ENCODE measurements around the gene ANTXR1. TPM values are rescaled to one million over a fixed set of nuclear protein-coding genes. Genes with fewer than 3 reads are reported as not detected.
A peak's percentile ranks its signal among the peaks of the same experiment; 100 is the strongest.

ANTXR1 gene
- total and polyA plus RNA-seq, 2 donors (not counting 1 experiment from before 2014, with no cell fraction given) = 44.6 to 101 TPM

GRCh38 chr2:69060938-69061501, 48.0 kb downstream of the ANTXR1 start:
- H3K9me3 ChIP-seq (ENCODE audit: control insufficient read depth, insufficient read depth, low read depth, low read length) = no peaks in the 10 kb centered on the region
- no peaks in the 10 kb centered on the region for H3K36me3 ChIP-seq (ENCODE audit: control insufficient read depth, insufficient read depth, low read length)
- no peak overlapping the region for H3K27ac ChIP-seq (ENCODE audit: insufficient read depth, low read length)
- TF ChIP-seq EZH2 (IDR thresholded peaks at IDR 0.05; ENCODE audit: low read length, missing control alignments) (no peak), CTCF (conservative IDR thresholded peaks at IDR 0.05 in 1 of 2, IDR thresholded peaks at IDR 0.05 in 1 of 2; ENCODE audit: low read depth in 1 of 2, low read length in 2 of 2) (no peak)
- no peak overlapping the region for H3K4me2 ChIP-seq (ENCODE audit: extremely low read depth, insufficient read depth, low read length)
- H3K27me3 ChIP-seq (ENCODE audit: control insufficient read depth, insufficient read depth, low read length) = no peaks in the 10 kb centered on the region
- no peak overlapping the region for H3K9ac ChIP-seq (ENCODE audit: insufficient read depth, low read length)
- no peaks in the 10 kb centered on the region for H4K20me1 ChIP-seq (ENCODE audit: control insufficient read depth, extremely low read depth, insufficient read depth, low read length)
- no peak overlapping the region for H3K4me3 ChIP-seq (replicated peaks in 1 of 4; ENCODE audit: control extremely low read depth in 1 of 4, insufficient read depth in 1 of 4, low read depth in 3 of 4, low read length in 4 of 4)
- no peak for DNase-seq (ENCODE audit: low read depth in 2 of 2)
- no peaks in the 10 kb centered on the region for H3K79me2 ChIP-seq (ENCODE audit: control insufficient read depth, insufficient read depth, low read length)
- peaks cover 4% of the 10 kb centered on the region for H3K4me1 ChIP-seq (ENCODE audit: control insufficient read depth, extremely low read depth, insufficient read depth, low read length)
- no peak overlapping the region for H2AFZ ChIP-seq (ENCODE audit: low read length)

DNA sequence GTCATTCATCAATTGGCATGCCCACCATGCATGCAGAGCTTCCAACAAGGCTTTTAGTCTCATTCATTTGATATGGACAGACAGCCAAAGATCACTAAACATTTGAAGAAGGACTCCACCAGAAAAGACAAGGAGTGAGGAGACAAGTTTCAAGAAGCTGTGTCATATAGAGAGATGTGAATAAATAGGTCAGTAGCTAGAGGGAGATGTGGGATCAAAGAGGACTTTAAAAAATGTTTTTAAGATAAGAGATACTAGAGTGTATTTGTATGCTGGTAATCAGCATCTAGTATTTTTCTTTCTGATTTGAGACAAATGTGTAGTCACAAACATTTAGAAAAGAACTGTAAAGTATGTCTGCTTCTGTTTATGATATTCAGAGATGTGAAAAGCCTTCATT, 48.5 kb downstream of the ANTXR1 start:
- peaks cover 4% of the 10 kb centered on the region for H3K4me1 ChIP-seq (ENCODE audit: control insufficient read depth, extremely low read depth, insufficient read depth, low read length)

GRCh38 chr2:69062307-69062962, 49.5 kb downstream of the ANTXR1 start:
- DNase-seq (ENCODE audit: low read depth in 2 of 2) = peak; percentile 15 to 20
- H2AFZ ChIP-seq (ENCODE audit: low read length) = no peak overlapping the region
- H3K27me3 ChIP-seq (ENCODE audit: control insufficient read depth, insufficient read depth, low read length) = no peaks in the 10 kb centered on the region
- H4K20me1 ChIP-seq (ENCODE audit: control insufficient read depth, extremely low read depth, insufficient read depth, low read length) = no peaks in the 10 kb centered on the region
- H3K4me2 ChIP-seq (ENCODE audit: extremely low read depth, insufficient read depth, low read length) = no peak overlapping the region
- no peak for TF ChIP-seq CTCF (conservative IDR thresholded peaks at IDR 0.05 in 1 of 2, IDR thresholded peaks at IDR 0.05 in 1 of 2; ENCODE audit: low read depth in 1 of 2, low read length in 2 of 2)
- no peak for TF ChIP-seq EZH2 (IDR thresholded peaks at IDR 0.05; ENCODE audit: low read length, missing control alignments)
- no peak overlapping the region for H3K4me3 ChIP-seq (replicated peaks in 1 of 4; ENCODE audit: control extremely low read depth in 1 of 4, insufficient read depth in 1 of 4, low read depth in 3 of 4, low read length in 4 of 4)
- H3K9me3 ChIP-seq (ENCODE audit: control insufficient read depth, insufficient read depth, low read depth, low read length) = no peaks in the 10 kb centered on the region
- no peak overlapping the region for H3K9ac ChIP-seq (ENCODE audit: insufficient read depth, low read length)
- no peak overlapping the region for H3K27ac ChIP-seq (ENCODE audit: insufficient read depth, low read length)
- H3K79me2 ChIP-seq (ENCODE audit: control insufficient read depth, insufficient read depth, low read length) = no peaks in the 10 kb centered on the region
- H3K4me1 ChIP-seq (ENCODE audit: control insufficient read depth, extremely low read depth, insufficient read depth, low read length) = peaks cover 4% of the 10 kb centered on the region
- no peaks in the 10 kb centered on the region for H3K36me3 ChIP-seq (ENCODE audit: control insufficient read depth, insufficient read depth, low read length)

More for the DNA sequence above, 48.5 kb downstream of the ANTXR1 start:
- Histone ChIP-seq H3K36me3 (ENCODE audit: control insufficient read depth, insufficient read depth, low read length) (no peaks in the 10 kb centered on the region), H3K27me3 (ENCODE audit: control insufficient read depth, insufficient read depth, low read length) (no peaks in the 10 kb centered on the region), H3K4me3 (replicated peaks in 1 of 4; ENCODE audit: control extremely low read depth in 1 of 4, insufficient read depth in 1 of 4, low read depth in 3 of 4, low read length in 4 of 4) (no peak overlapping the region), H3K9ac (ENCODE audit: insufficient read depth, low read length) (no peak overlapping the region), H2AFZ (ENCODE audit: low read length) (no peak overlapping the region), H3K27ac (ENCODE audit: insufficient read depth, low read length) (no peak overlapping the region), H3K79me2 (ENCODE audit: control insufficient read depth, insufficient read depth, low read length) (no peaks in the 10 kb centered on the region), H3K4me2 (ENCODE audit: extremely low read depth, insufficient read depth, low read length) (no peak overlapping the region), H4K20me1 (ENCODE audit: control insufficient read depth, extremely low read depth, insufficient read depth, low read length) (no peaks in the 10 kb centered on the region), H3K9me3 (ENCODE audit: control insufficient read depth, insufficient read depth, low read depth, low read length) (no peaks in the 10 kb centered on the region)
- DNase-seq (ENCODE audit: low read depth in 2 of 2) = peak in 1 of 2 donors; percentile 39
- peak in 1 of 2 donors; percentile 1 for TF ChIP-seq CTCF (conservative IDR thresholded peaks at IDR 0.05 in 1 of 2, IDR thresholded peaks at IDR 0.05 in 1 of 2; ENCODE audit: low read depth in 1 of 2, low read length in 2 of 2)
- TF ChIP-seq EZH2 (IDR thresholded peaks at IDR 0.05; ENCODE audit: low read length, missing control alignments) = no peak
